MM.1S (cell line): ENCODE data around the gene MRC1.

Experiments
- DNase-seq: peaks from one replicate; pipeline ENCODE4 v3.0.0-alpha.2; 2015
- H2AFZ ChIP-seq: fragments of 300-600 bp; sonication (generic); 2 replicates; pipeline ENCODE4 v1.6.0; 2016; ENCODE audit warnings: antibody characterized with exemption, low read length
- H3F3A ChIP-seq: fragments of 300-600 bp; sonication (generic); 2 replicates; pipeline ENCODE4 v1.6.1; 2016; ENCODE audit warnings: mild to moderate bottlenecking, antibody characterized with exemption, low read length, moderate library complexity, mixed read lengths; ENCODE audit not compliant: insufficient read depth
- H3K27ac ChIP-seq: fragments of 300-600 bp; sonication (generic); 2 replicates; pipeline ENCODE4 v1.5.1; 2016; ENCODE audit warnings: mild to moderate bottlenecking, low read length
- H3K27me3 ChIP-seq: fragments of 300-600 bp; sonication (generic); replicated peaks from 2 replicates; pipeline ENCODE4 v1.6.0; 2016; ENCODE audit warnings: low read length; ENCODE audit not compliant: insufficient read depth
- H3K36me3 ChIP-seq: fragments of 300-600 bp; sonication (generic); replicated peaks from 2 replicates; pipeline ENCODE4 v1.6.1; 2016; ENCODE audit warnings: mild to moderate bottlenecking, low read length, mixed read lengths; ENCODE audit not compliant: insufficient read depth
- H3K4me1 ChIP-seq: fragments of 300-600 bp; sonication (generic); 2 replicates; pipeline ENCODE4 v1.6.1; 2016; ENCODE audit warnings: low read length, mixed read lengths
- H3K4me2 ChIP-seq: fragments of 300-600 bp; sonication (generic); 2 replicates; pipeline ENCODE4 v1.6.0; 2016; ENCODE audit warnings: low read depth, low read length
- H3K4me3 ChIP-seq: fragments of 300-600 bp; sonication (generic); 2 replicates; pipeline ENCODE4 v1.5.1; 2016; ENCODE audit warnings: low read length, mixed read lengths
- H3K79me2 ChIP-seq: fragments of 300-600 bp; sonication (generic); 2 replicates; pipeline ENCODE4 v1.6.1; 2016; ENCODE audit warnings: mixed run types, low read length, mixed read lengths
- H3K9ac ChIP-seq: fragments of 300-600 bp; sonication (generic); 2 replicates; pipeline ENCODE4 v1.6.1; 2016; ENCODE audit warnings: low read length, mixed read lengths
- H3K9me2 ChIP-seq: fragments of 300-600 bp; sonication (generic); replicated peaks from 2 replicates; pipeline ENCODE4 v1.6.1; 2016; ENCODE audit warnings: mild to moderate bottlenecking, low read length, mixed read lengths; ENCODE audit not compliant: insufficient read depth
- H3K9me3 ChIP-seq: fragments of 300-600 bp; sonication (generic); replicated peaks from 2 replicates; pipeline ENCODE4 v1.6.1; 2016; ENCODE audit warnings: mild to moderate bottlenecking, low read length, mixed read lengths; ENCODE audit not compliant: insufficient read depth
- H4K20me1 ChIP-seq: fragments of 300-600 bp; sonication (generic); 2 replicates; pipeline ENCODE4 v1.6.1; 2016; ENCODE audit warnings: mild to moderate bottlenecking, low read length, moderate library complexity, mixed read lengths; ENCODE audit not compliant: insufficient read depth
- EZH2 ChIP-seq: fragments of 300-600 bp; sonication (generic); optimal IDR thresholded peaks from 2 replicates; pipeline ENCODE3; 2017; ENCODE audit warnings: low read depth, mild to moderate bottlenecking, antibody characterized with exemption, low read length, mixed read lengths
- EZH2phosphoT487 ChIP-seq: fragments of 300-600 bp; sonication (generic); IDR thresholded peaks from 2 replicates; pipeline ENCODE4 v1.6.1; 2018; ENCODE audit warnings: antibody characterized with exemption, low read length
- TF ChIP-seq, protein P1 (sequence below): fragments of 300-600 bp; sonication (generic); IDR thresholded peaks from 2 replicates; pipeline ENCODE4 v1.5.1; 2016; ENCODE audit warnings: antibody characterized with exemption, low read length, mixed read lengths

The MRC1 gene

DNA sequence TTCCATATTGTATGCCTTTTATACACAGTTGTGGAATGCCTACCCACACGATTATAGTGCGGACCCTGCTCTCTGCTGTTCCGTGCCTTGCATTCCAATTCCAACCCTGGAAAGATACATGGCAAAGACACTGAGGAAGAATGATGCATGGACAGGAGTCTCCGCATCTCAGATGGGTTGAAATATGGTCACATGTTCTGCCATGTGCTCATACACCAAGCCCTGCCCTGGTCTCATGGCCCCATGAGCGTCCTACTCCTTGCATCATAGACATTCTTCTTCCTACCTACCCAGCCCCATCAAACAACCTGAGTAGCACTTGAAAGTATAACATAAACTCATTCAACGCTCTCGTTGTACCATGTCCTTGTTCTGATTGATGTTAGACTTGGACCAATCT is 148.9 kb downstream of the MRC1 start:
- H3F3A ChIP-seq = no peaks in the 10 kb centered on the region
- H3K9me3 ChIP-seq = no peaks in the 10 kb centered on the region
- H3K79me2 ChIP-seq = no peaks in the 10 kb centered on the region
- no peak overlapping the region for H3K4me2 ChIP-seq
- H3K9me2 ChIP-seq = no peaks in the 10 kb centered on the region
- no peak for DNase-seq
- no peak overlapping the region for H3K9ac ChIP-seq
- H3K36me3 ChIP-seq = no peaks in the 10 kb centered on the region
- H3K27me3 ChIP-seq = no peaks in the 10 kb centered on the region
- H2AFZ ChIP-seq = no peak overlapping the region
- TF ChIP-seq EZH2 (no peak), EZH2phosphoT487 (no peak)
- TF ChIP-seq, protein P1, sequence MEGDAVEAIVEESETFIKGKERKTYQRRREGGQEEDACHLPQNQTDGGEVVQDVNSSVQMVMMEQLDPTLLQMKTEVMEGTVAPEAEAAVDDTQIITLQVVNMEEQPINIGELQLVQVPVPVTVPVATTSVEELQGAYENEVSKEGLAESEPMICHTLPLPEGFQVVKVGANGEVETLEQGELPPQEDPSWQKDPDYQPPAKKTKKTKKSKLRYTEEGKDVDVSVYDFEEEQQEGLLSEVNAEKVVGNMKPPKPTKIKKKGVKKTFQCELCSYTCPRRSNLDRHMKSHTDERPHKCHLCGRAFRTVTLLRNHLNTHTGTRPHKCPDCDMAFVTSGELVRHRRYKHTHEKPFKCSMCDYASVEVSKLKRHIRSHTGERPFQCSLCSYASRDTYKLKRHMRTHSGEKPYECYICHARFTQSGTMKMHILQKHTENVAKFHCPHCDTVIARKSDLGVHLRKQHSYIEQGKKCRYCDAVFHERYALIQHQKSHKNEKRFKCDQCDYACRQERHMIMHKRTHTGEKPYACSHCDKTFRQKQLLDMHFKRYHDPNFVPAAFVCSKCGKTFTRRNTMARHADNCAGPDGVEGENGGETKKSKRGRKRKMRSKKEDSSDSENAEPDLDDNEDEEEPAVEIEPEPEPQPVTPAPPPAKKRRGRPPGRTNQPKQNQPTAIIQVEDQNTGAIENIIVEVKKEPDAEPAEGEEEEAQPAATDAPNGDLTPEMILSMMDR = no peak
- H3K4me1 ChIP-seq = no peaks in the 10 kb centered on the region
- no peak overlapping the region for H3K4me3 ChIP-seq
- H4K20me1 ChIP-seq = no peaks in the 10 kb centered on the region
- no peak overlapping the region for H3K27ac ChIP-seq

GRCh38 chr10:17959870-17960269 is 150.7 kb downstream of the MRC1 start:
- Histone ChIP-seq H3K9me3 (no peaks in the 10 kb centered on the region), H3K79me2 (no peaks in the 10 kb centered on the region), H3K4me2 (no peak overlapping the region), H3K9ac (no peak overlapping the region), H3F3A (no peaks in the 10 kb centered on the region), H3K27me3 (no peaks in the 10 kb centered on the region), H3K4me3 (no peak overlapping the region), H2AFZ (no peak overlapping the region), H3K36me3 (no peaks in the 10 kb centered on the region), H3K27ac (no peak overlapping the region), H3K9me2 (no peaks in the 10 kb centered on the region), H4K20me1 (no peaks in the 10 kb centered on the region), H3K4me1 (no peaks in the 10 kb centered on the region)
- TF ChIP-seq, protein P1 = no peak
- no peak for TF ChIP-seq EZH2phosphoT487
- no peak for TF ChIP-seq EZH2
- DNase-seq = no peak
